ENCODE results near the gene OOEP. TPM values are rescaled to one million over a fixed set of nuclear protein-coding genes. Genes with fewer than 3 reads are reported as not detected.

OOEP gene
- total RNA-seq, 2 donors from 2014 or later: 0.40 TPM; not detected in 1

DNA sequence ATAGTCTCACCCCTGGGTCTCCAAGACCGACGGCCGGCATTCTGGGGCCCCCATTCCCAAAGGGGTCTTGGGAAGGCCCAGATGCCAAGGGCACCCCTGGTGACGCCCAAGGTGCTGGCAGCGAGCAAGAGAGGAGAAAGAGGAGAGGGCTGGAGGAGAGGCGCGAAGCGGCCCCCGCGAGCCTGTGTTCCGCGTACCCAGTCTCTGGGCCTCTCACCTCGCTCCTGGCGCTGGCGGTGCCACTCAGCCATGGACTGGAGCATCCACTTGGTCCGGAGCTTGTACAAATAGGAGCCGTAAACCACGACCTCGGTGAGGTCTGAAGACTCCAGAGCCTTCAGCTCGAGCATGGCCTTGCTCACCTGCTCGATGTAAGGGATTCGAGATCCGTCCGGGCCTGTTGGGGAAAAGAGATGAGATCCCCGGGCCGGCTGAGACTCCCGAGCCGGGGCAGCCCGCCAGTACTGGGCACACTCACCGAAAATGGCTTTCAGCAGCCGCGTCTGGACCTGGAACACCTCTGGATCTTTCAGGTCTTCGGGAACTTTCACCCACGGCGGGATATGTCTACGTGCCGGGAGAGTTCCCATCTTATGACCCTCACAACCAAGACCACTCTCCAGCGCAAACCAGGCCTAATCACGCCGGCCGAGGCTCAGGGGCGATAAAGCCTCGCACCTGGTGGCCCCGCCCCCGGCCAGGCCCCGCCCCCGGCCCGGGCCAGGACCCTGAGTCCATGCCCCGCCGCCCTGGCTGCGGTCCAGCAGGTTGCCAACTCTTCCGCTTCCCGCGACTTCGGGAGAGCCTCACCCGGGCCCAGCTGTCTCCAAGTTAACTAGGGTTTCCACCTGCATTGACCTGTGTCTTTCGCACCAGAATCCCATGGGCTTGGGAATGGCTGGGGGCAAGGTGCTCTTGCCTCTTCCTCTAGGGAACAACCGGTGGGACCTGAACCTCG lies 15.8 kb downstream of the OOEP start, which contains the start of gene DPPA5:
TSS of gene DPPA5 (minus strand) at position 641 of the 958 bp plus-strand sequence. CDS start at position 590, 51 bp downstream.
- Mint-ChIP-seq H3K36me3 (ENCODE audit: low read depth) (no peaks in the 10 kb centered on the region), H3K4me3 (no peak within 1 kb of the TSS), H3K27ac (no peak within 1 kb of the TSS), H3K27me3 (peaks cover 24% of the 10 kb centered on the region), H3K4me1 (peaks cover 5% of the 10 kb centered on the region)
- H3K9me3 ChIP-seq (ENCODE audit: control insufficient read depth, low read length, poor library complexity, severe bottlenecking): no peaks in the 10 kb centered on the region
- DNase-seq (no peak), ATAC-seq (no peak)

DNA sequence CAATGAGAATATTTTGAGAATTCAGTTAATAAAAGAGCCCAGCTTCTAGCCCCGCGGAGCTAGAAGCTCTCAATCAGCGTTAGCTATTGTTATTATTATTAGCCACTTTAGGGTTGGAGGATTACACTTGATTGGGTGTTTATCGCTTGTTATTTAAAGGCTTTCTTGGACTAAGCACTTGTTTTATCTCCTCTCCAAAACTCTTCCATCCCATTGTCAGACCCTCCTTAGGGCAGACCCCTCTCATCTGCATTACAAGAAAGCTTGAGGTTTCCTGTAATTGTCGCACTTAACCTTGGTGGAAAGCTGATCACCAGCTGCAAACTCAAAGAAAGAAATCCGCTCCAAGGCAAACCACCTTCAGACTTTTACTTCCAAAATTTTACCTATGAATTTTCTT lies 20.4 kb downstream of the OOEP start:
- no peak overlapping the region for H3K4me3 Mint-ChIP-seq
- H3K4me1 Mint-ChIP-seq: peaks cover 4% of the 10 kb centered on the region
- no peaks in the 10 kb centered on the region for H3K9me3 ChIP-seq (ENCODE audit: control insufficient read depth, low read length, poor library complexity, severe bottlenecking)
- H3K27me3 Mint-ChIP-seq: peaks cover 49% of the 10 kb centered on the region
- H3K27ac Mint-ChIP-seq: no peak overlapping the region
- no peak for ATAC-seq
- no peaks in the 10 kb centered on the region for H3K36me3 Mint-ChIP-seq (ENCODE audit: low read depth)
- DNase-seq: no peak

DNA sequence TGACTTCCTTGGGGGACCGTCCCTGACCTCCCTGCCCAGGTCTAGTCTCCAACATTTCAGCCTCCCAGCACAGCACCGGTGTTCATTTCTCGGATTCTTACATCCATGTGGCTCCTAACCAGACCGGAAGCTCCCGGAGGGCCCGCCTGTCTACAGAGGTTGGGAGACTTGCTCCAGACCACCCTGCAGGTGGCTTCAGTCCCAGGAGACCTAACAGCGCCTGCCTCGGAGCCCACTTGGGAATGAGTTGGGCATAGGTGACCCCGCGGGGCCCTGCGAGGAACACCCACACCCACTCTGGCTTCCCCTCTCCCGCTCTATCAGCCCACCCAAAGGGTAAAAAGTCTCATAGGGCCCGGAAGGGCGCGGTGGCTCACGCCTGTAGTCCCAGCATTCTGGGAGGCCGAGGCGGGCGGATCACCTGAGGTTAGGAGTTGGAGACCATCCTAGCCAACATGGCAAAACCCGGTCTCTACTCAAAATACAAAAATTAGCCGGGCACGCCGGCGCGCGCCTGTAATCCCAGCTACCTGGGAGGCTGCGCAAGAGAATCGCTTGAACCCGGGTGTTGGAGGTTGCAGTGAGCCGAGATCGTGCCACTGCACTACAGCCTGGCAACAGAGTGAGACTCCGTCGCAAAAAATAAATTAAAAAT lies 21.0 kb downstream of the OOEP start:
- DNase-seq (no peak), ATAC-seq (no peak)
- no peak overlapping the region for H3K4me3 Mint-ChIP-seq
- H3K36me3 Mint-ChIP-seq (ENCODE audit: low read depth): no peaks in the 10 kb centered on the region
- H3K27ac Mint-ChIP-seq: no peak overlapping the region
- no peaks in the 10 kb centered on the region for H3K9me3 ChIP-seq (ENCODE audit: control insufficient read depth, low read length, poor library complexity, severe bottlenecking)
- peaks cover 6% of the 10 kb centered on the region for H3K4me1 Mint-ChIP-seq
- peaks cover 49% of the 10 kb centered on the region for H3K27me3 Mint-ChIP-seq

DNA sequence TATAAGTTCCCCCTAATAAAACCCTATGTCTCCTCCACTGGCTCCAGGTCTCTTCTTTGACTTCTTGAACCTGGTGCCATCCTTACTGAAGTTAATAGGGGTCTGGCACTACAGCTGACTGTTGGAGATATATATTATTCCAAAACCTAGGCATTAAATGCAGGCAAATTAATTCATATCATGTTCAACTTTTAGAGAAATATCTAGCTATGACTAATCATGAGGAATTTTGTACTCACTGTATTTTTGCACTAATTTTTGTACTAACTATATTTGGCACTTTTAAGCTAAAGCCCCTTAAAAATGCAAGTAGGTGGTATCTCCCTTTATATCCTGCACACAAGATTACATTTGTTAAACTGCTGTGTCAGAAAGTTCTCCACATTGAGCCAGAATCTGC lies 26.5 kb downstream of the OOEP start:
- DNase-seq: no peak

DNA sequence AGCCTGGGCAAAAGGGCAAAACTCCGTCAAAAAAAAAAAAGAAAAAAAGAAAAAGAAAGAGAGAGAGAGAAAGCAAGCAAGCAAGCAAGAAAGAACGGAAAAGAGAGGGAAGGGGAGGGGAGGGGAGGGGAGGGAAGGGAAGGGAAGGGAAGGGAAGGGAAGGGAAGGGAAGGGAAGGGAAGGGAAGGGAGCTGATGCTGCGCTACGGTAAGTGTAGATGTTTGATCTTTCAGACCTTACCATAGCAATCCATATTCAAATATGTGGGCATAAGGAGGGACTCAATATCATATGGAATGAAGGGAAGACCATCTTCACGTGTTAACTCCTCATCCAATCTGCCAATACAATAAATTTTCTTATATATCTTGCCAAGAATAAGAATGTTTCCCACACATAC lies 27.5 kb downstream of the OOEP start:
- no peaks in the 10 kb centered on the region for H3K9me3 ChIP-seq (ENCODE audit: control insufficient read depth, low read length, poor library complexity, severe bottlenecking)
- ATAC-seq (no peak), DNase-seq (no peak)
- Mint-ChIP-seq H3K4me3 (no peak overlapping the region), H3K27me3 (peaks cover 8% of the 10 kb centered on the region), H3K4me1 (peaks cover 8% of the 10 kb centered on the region), H3K27ac (no peak overlapping the region), H3K36me3 (ENCODE audit: low read depth) (no peaks in the 10 kb centered on the region)

More for the DNA sequence above, 26.5 kb downstream of the OOEP start:
- Mint-ChIP-seq H3K4me1 (peaks cover 8% of the 10 kb centered on the region), H3K4me3 (no peak overlapping the region), H3K27me3 (peaks cover 17% of the 10 kb centered on the region), H3K36me3 (ENCODE audit: low read depth) (no peaks in the 10 kb centered on the region), H3K27ac (no peak overlapping the region)
- ATAC-seq: no peak
- no peaks in the 10 kb centered on the region for H3K9me3 ChIP-seq (ENCODE audit: control insufficient read depth, low read length, poor library complexity, severe bottlenecking)

DNA sequence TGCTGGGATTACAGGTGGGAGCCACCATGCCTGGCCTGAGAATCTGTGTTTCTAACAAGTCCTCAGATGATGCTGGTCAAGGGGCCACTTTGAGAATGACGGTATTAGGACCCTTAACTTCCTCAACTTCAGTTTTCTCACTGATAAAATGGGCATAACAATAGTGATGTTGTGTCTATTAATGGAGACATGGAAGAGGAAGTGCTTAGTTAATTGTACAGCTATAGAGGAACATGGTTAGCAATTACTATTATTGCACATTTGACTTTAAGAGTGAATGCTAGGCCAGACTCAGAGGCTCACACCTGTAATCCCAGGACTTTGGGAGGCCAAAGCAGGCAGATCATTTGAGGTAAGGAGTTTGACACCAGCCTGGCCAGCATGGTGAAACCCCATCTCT lies 28.4 kb downstream of the OOEP start:
- Mint-ChIP-seq H3K4me1 (peaks cover 6% of the 10 kb centered on the region), H3K36me3 (ENCODE audit: low read depth) (no peaks in the 10 kb centered on the region), H3K4me3 (no peak overlapping the region), H3K27ac (no peak overlapping the region), H3K27me3 (no peaks in the 10 kb centered on the region)
- no peak for ATAC-seq
- H3K9me3 ChIP-seq (ENCODE audit: control insufficient read depth, low read length, poor library complexity, severe bottlenecking): no peaks in the 10 kb centered on the region
- DNase-seq: no peak

DNA sequence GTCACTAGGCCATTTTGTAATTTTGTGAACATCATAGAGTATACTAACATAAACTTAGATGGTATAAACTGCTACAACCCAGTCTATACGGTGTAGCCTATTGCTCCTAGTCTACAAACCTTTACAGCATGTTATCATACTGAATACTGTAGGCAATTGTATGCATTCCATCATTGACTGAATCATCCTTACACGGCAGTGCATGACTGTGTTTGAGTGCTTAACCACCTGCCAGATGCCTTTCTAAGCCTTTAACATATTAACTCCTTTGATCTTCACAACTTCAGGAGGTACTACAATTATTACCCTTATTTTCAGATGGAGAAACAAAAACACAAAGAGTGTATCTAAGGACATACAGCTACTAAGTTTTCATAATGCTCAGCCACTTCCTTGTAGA lies 29.6 kb downstream of the OOEP start:
- H3K9me3 ChIP-seq (ENCODE audit: control insufficient read depth, low read length, poor library complexity, severe bottlenecking): no peaks in the 10 kb centered on the region
- Mint-ChIP-seq H3K4me1 (peaks cover 6% of the 10 kb centered on the region), H3K4me3 (no peak overlapping the region), H3K27me3 (no peaks in the 10 kb centered on the region), H3K36me3 (ENCODE audit: low read depth) (no peaks in the 10 kb centered on the region), H3K27ac (no peak overlapping the region)
- ATAC-seq (no peak), DNase-seq (no peak)

DNA sequence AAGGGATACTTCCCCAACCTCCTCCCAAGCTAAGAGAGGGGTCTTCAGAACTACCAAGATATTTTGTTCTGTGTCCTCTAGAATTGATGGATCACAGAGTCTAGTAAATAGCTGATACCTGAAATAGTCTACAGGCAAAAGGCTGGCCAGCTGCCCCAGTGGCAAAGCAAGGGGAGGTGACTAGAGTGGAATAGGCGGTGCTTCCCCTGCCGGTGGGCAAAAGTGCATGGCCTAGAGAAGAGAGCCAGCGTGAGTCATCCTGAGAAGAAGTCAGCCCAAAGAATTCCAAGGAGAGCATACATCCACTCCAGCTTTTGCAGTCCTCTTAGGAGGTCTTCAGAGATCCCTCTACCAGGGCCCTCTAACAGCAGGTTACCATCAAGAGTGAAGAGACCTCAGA lies 30.4 kb downstream of the OOEP start:
- DNase-seq: no peak
- Mint-ChIP-seq H3K27me3 (no peaks in the 10 kb centered on the region), H3K4me1 (peaks cover 6% of the 10 kb centered on the region), H3K36me3 (ENCODE audit: low read depth) (no peaks in the 10 kb centered on the region), H3K4me3 (peak overlapping the region; percentile 41), H3K27ac (no peak overlapping the region)
- ATAC-seq: no peak
- no peaks in the 10 kb centered on the region for H3K9me3 ChIP-seq (ENCODE audit: control insufficient read depth, low read length, poor library complexity, severe bottlenecking)

DNA sequence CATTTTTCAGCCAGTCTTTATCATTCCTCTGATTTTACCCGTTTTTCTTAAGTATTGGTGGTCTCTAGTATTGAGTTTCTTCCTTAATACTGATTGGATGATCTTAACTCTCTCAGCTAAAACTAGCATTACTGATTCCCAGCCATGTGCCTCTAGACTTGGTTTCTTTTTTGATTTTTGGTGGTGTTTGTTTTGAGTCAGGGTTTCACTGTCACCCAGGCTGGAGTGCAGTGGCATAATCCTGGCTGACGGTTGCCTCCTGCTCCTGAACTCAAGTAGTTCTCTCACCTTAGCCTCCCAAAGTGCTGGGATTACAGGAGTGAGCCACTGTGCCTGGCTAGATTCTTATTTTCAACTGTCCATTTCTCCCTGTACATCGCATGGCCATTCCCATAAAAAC lies 40.5 kb downstream of the OOEP start:
- Mint-ChIP-seq H3K4me3 (no peak overlapping the region), H3K27me3 (peaks cover 34% of the 10 kb centered on the region), H3K4me1 (peaks cover 9% of the 10 kb centered on the region), H3K27ac (peak overlapping the region; percentile 24), H3K36me3 (ENCODE audit: low read depth) (no peaks in the 10 kb centered on the region)
- ATAC-seq (no peak), DNase-seq (no peak)
- H3K9me3 ChIP-seq (ENCODE audit: control insufficient read depth, low read length, poor library complexity, severe bottlenecking): no peaks in the 10 kb centered on the region

DNA sequence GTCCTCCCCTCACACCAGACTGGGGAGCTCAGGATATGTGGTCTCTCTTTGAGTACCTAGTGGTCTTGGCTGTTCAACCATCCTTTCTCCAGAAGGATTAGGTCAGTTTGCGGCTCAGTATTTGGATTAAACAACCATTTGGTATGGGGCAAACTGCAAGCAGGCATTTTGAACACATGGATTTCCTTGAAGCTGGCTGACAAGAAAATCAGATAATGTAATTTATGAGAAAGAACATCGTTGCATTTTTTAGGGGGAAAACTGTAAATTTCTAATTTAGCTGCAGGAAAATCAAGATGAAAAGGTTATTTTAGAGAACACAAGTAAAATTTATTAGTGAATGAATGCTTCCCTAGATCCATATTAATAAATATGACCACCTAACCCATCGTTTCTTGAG lies 40.9 kb downstream of the OOEP start:
- peaks cover 9% of the 10 kb centered on the region for H3K4me1 Mint-ChIP-seq
- H3K27ac Mint-ChIP-seq: no peak overlapping the region
- ATAC-seq (no peak), DNase-seq (no peak)
- peaks cover 34% of the 10 kb centered on the region for H3K27me3 Mint-ChIP-seq
- H3K9me3 ChIP-seq (ENCODE audit: control insufficient read depth, low read length, poor library complexity, severe bottlenecking): no peaks in the 10 kb centered on the region
- H3K4me3 Mint-ChIP-seq: no peak overlapping the region
- H3K36me3 Mint-ChIP-seq (ENCODE audit: low read depth): no peaks in the 10 kb centered on the region

DNA sequence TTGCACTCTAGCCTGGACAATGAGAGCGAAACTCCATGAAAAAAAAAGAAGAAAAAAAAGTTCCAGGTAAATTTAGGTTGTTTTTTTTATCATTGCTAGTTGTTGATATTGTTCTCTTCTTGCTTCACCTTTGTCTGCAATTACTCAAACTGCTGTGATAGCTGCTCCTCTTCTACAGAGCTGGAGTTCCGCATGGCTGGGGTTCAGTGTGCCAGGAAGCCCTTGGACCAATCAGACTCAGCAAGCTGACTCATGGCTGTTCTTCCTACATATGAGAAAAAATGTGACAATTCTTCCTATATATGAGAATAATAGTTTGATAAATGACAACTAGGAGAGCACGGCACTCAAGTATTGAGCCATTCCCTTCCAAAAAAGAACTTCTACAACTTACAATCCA lies 44.0 kb downstream of the OOEP start:
- no peaks in the 10 kb centered on the region for H3K36me3 Mint-ChIP-seq (ENCODE audit: low read depth)
- peaks cover 3% of the 10 kb centered on the region for H3K4me1 Mint-ChIP-seq
- ATAC-seq (no peak), DNase-seq (no peak)
- H3K4me3 Mint-ChIP-seq: no peak overlapping the region
- no peaks in the 10 kb centered on the region for H3K9me3 ChIP-seq (ENCODE audit: control insufficient read depth, low read length, poor library complexity, severe bottlenecking)
- no peak overlapping the region for H3K27ac Mint-ChIP-seq
- H3K27me3 Mint-ChIP-seq: peaks cover 24% of the 10 kb centered on the region

DNA sequence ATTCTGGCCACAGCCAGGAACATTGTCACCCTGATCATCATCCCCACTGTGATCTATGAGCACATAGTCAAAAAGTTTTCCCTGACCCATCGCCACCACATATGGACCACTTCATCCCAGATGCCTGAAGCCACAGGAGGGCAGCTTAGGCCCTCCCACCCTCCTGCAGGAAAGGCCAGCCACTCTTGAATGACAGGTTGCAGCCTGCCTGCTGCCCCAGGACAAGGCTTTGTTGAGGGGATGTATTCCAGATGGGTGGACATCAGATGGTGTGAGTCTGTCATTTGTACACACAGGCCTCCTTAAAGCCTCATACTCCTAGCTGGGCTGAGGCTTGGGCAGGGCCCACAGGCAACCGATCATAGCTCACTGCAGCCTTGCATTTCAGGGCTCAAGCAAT lies 46.4 kb downstream of the OOEP start:
- peaks cover 3% of the 10 kb centered on the region for H3K4me1 Mint-ChIP-seq
- H3K4me3 Mint-ChIP-seq: no peak overlapping the region
- DNase-seq: no peak
- H3K27me3 Mint-ChIP-seq: peaks cover 11% of the 10 kb centered on the region
- ATAC-seq: no peak
- no peak overlapping the region for H3K27ac Mint-ChIP-seq
- H3K9me3 ChIP-seq (ENCODE audit: control insufficient read depth, low read length, poor library complexity, severe bottlenecking): no peaks in the 10 kb centered on the region
- H3K36me3 Mint-ChIP-seq (ENCODE audit: low read depth): no peaks in the 10 kb centered on the region
